Measurements from ENCODE around the gene XRCC3.

The XRCC3 gene

GRCh38 chr14:103696466-103697071 lies 18.7 kb downstream of the XRCC3 start:
- no peak for DNase-seq (ENCODE audit: low read depth)
- no peak for TF ChIP-seq CTCF (IDR thresholded peaks at IDR 0.05; ENCODE audit: low read depth, low read length, missing control alignments)
- no peak overlapping the region for H3K4me3 ChIP-seq (ENCODE audit: low read depth, low read length)

- H3K4me3 ChIP-seq (ENCODE audit: low read depth, low read length) = no peak overlapping the region
- no peak for TF ChIP-seq CTCF (IDR thresholded peaks at IDR 0.05; ENCODE audit: low read depth, low read length, missing control alignments)
- no peak for DNase-seq (ENCODE audit: low read depth)
Observed at GRCh38 chr14:103696070-103696402, 19.2 kb downstream of the XRCC3 start.

GRCh38 chr14:103695296-103696069 lies 19.8 kb downstream of the XRCC3 start:
- H3K4me3 ChIP-seq (ENCODE audit: low read depth, low read length) = no peak overlapping the region
- no peak for TF ChIP-seq CTCF (IDR thresholded peaks at IDR 0.05; ENCODE audit: low read depth, low read length, missing control alignments)
- DNase-seq (ENCODE audit: low read depth) = no peak

- TF ChIP-seq CTCF (IDR thresholded peaks at IDR 0.05; ENCODE audit: low read depth, low read length, missing control alignments) = no peak
- no peak overlapping the region for H3K4me3 ChIP-seq (ENCODE audit: low read depth, low read length)
Observed at GRCh38 chr14:103694572-103695026, 20.7 kb downstream of the XRCC3 start.

GRCh38 chr14:103693515-103693914 lies 21.7 kb downstream of the XRCC3 start:
- no peak for TF ChIP-seq CTCF (IDR thresholded peaks at IDR 0.05; ENCODE audit: low read depth, low read length, missing control alignments)
- no peak for DNase-seq (ENCODE audit: low read depth)
- H3K4me3 ChIP-seq (ENCODE audit: low read depth, low read length) = no peak overlapping the region

More at GRCh38 chr14:103694572-103695026, 20.7 kb downstream of the XRCC3 start:
- no peak for DNase-seq (ENCODE audit: low read depth)

GRCh38 chr14:103692871-103693270 lies 22.4 kb downstream of the XRCC3 start:
- DNase-seq (ENCODE audit: low read depth) = no peak
- no peak for TF ChIP-seq CTCF (IDR thresholded peaks at IDR 0.05; ENCODE audit: low read depth, low read length, missing control alignments)
- no peak overlapping the region for H3K4me3 ChIP-seq (ENCODE audit: low read depth, low read length)
